Thyroid gland (tissue), 4 donors: ENCODE results near the gene PALLD.

Source experiments
- CTCF ChIP-seq, 6 experiments: fragments of 200-600 bp in 3 of 6; fragments of 450-650 bp in 3 of 6; sonication (generic) in 3 of 6; IDR thresholded peaks; one replicate each; pipeline ENCODE4 v1.5.1; 2016 to 2019; ENCODE audit warnings: antibody characterized with exemption in 6 of 6, mild to moderate bottlenecking in 2 of 6, inconsistent platforms in 1 of 6, moderate library complexity in 1 of 6
- POLR2A ChIP-seq, 2 donors: fragments of 450-650 bp; IDR thresholded peaks; one replicate each; pipeline ENCODE4 v1.6.1; 2017; ENCODE audit warnings: antibody characterized with exemption in 2 of 2, mild to moderate bottlenecking in 2 of 2, moderate library complexity in 1 of 2

- no peak for TF ChIP-seq CTCF (IDR thresholded peaks at IDR 0.05)
- TF ChIP-seq POLR2A (IDR thresholded peaks at IDR 0.05), result no peak
These were observed 155.9 kb downstream of the PALLD start for GRCh38 chr4:168652755-168653154.
